NCI-H1694 treated with DMSO at 0.1 percent for 48 hours (cell line): ENCODE measurements around the gene CUBN.

Experiments used
- DNase-seq: peaks from one replicate; lab custom pipeline; 2025; lab: John Stamatoyannopoulos, UW

CUBN gene

GRCh38 chr10:17106991-17107390 lies 22.6 kb downstream of the CUBN start:
- DNase-seq, result no peak

DNA sequence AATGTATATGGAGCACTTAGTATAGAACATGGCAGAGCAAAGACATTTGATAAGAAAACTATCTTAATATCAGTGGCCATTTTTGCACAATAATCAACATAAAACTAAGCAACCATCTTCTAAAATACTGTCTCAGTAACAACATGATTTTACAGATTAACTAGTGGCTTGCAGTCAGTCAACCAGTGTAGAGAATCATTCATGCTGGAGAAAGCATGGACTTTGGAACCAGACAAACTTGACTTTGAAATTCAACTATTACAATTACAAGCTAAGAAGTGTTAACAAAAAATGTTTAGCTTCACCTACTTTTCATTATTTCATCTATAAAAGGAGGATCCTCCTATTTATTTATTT lies 27.7 kb downstream of the CUBN start:
- no peak for DNase-seq

GRCh38 chr10:17101257-17101909 lies 28.2 kb downstream of the CUBN start:
- DNase-seq, result no peak

- no peak for DNase-seq
Observed at GRCh38 chr10:17100586-17100985, 29.0 kb downstream of the CUBN start.

DNA sequence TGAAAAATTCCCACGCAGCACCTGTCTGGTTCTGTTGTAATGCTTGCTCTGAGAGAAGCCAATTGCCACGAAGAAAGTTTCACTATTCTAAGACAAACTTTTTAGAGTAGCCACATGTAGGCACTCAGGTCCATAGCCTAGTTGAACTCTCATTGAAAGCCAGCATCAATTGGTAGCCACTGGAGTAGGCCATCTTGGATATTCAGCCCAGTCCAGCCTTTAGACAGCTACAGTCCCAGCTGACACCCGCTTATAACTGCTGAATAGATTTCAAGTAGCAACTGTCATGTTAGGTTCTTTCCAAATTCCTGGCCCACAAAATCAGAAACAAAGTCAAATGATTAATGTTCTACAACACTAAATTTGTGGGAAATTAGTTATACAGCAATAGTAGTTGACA lies 31.6 kb downstream of the CUBN start:
- no peak for DNase-seq

- DNase-seq, result no peak
Observed at GRCh38 chr10:17094844-17095243, 34.8 kb downstream of the CUBN start.

GRCh38 chr10:17092986-17093803 lies 36.4 kb downstream of the CUBN start:
- DNase-seq, result no peak

GRCh38 chr10:17092216-17092944 lies 37.2 kb downstream of the CUBN start:
- no peak for DNase-seq

- DNase-seq, result no peak
Observed at GRCh38 chr10:17088118-17088806, 41.3 kb downstream of the CUBN start.

GRCh38 chr10:17086865-17087367 lies 42.7 kb downstream of the CUBN start:
- DNase-seq, result no peak

- no peak for DNase-seq
Observed at GRCh38 chr10:17085011-17085725, 44.4 kb downstream of the CUBN start.

- DNase-seq, result no peak
Observed at GRCh38 chr10:17084258-17084657, 45.4 kb downstream of the CUBN start.

- DNase-seq, result no peak
Observed at GRCh38 chr10:17081431-17081830, 48.2 kb downstream of the CUBN start.

- DNase-seq, result no peak
Observed at GRCh38 chr10:17077890-17078289, 51.7 kb downstream of the CUBN start.

- DNase-seq, result no peak
Observed at GRCh38 chr10:17077346-17077781, 52.2 kb downstream of the CUBN start.

DNA sequence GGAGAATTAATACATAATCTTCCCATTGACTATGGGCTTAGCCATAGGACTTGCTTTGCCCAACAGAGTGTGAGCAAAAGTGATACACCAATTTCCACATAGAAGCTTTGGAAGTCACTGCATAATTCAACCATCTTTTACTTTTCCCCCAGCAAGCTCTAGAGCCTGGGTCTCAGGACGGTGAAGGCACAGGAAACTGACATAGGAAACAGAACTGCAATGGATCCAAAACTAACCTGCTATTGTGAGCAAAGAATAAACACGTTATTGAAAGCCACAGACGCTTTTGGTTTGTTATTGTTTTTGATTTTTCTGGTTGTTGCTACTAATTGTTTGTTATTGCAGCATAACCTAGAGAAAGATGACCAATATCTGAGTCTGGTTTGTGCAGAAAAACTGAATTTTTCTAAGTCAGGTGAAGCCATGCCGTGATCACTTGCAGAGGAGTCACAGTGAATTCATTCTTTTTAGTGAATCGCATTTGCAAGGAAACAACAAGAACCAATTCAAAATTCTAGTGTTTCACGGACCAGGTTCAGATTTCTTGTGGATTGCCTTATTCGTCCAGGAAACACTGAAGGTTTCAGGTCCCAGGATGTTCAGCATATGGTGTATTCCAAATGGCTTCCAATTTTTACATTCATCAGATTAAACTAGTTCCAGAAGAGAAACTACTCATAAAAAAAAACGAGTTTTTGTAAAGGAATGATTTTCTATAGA lies 52.8 kb downstream of the CUBN start:
- no peak for DNase-seq

DNA sequence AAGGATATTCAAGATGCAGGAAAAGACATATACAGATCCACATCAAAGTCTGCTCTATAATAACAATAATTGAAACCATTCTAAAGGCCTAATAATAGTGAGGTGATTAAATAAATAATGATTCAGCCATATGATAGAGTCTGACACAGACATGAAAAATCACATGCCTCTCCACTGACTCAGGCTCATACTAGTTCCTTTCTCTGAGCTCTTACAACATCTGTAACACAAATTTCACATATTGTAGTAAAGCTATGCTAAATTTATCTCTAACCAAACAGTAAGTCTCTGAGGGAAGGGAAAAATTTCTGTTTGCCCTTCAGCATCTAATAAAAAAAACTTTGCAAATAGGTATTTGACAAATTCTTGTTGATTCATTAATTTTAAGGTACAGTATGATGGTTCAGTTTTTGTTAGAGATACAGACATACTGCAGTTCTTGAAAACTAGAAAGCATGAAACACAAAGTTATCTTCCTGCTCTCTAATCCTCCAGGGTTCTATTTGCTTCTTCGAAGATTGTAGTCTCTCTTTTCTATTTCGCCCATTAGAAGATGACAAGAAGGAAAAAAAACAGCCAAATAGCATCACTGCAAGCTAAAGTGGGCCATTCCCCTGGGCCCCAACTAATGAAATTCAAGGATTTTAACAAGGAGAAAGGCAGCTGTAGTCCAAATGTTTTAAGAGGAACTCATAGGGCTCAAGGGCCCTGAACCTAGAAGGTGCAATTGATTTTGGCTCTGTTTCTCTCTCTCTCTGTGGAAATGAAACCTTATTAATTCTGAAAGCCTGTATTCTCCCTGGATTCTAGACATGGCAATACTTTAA lies 53.9 kb downstream of the CUBN start:
- no peak for DNase-seq

- DNase-seq, result no peak
Observed at GRCh38 chr10:17074541-17074847, 55.1 kb downstream of the CUBN start.

- DNase-seq, result no peak
Observed at GRCh38 chr10:17073725-17074540, 55.7 kb downstream of the CUBN start.
